Measurements from ENCODE around the gene ANXA9. TPM values are rescaled to one million over a fixed set of nuclear protein-coding genes. Genes with fewer than 3 reads are reported as not detected.

ANXA9 gene
- total RNA-seq, 2 experiments from 2014 or later: not detected

DNA sequence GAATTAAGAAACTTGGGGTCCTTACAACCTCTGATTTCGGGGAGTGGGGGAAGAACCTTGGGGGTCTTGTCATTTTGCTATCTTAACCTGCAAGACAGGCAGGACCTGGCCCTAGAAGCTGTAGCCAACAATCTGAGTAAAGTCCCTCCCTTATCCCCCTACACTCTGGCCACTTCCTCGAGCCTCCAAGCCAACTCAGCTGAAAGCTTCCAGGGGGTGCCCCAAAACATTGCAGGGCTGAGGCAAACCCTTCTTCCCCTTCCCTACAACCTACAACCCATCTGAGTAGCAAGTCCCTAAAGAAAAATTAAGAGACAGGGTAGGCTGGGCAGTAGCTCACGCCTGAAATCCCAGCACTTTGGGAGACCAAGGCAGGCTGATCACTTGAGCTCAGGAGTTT, 12.5 kb upstream of the ANXA9 start:
- H3K9me3 Mint-ChIP-seq: no peaks in the 10 kb centered on the region
- H3K27ac Mint-ChIP-seq: no peak overlapping the region
- peaks cover 23% of the 10 kb centered on the region for H3K36me3 Mint-ChIP-seq
- H3K4me3 Mint-ChIP-seq: no peak overlapping the region
- peaks cover 39% of the 10 kb centered on the region for H3K4me1 Mint-ChIP-seq
- no peaks in the 10 kb centered on the region for H3K27me3 Mint-ChIP-seq
- no peak for DNase-seq
- POLR2A ChIA-PET: interaction anchor here (0.5 to 1.7 kb wide), 3 partner anchors 12 to 25 kb away, joined by 3 to 6 read pairs (median 5); no protein-coding TSS in a partner anchor
- no peak for ATAC-seq (ENCODE audit: low read depth)

GRCh38 chr1:150970808-150971582, 11.1 kb upstream of the ANXA9 start:
- peaks cover 19% of the 10 kb centered on the region for H3K36me3 Mint-ChIP-seq
- ATAC-seq (ENCODE audit: low read depth) (no peak), DNase-seq (no peak)
- H3K9me3 Mint-ChIP-seq: no peaks in the 10 kb centered on the region
- H3K27ac Mint-ChIP-seq: peak overlapping the region; percentile 76
- POLR2A ChIA-PET: interaction anchor here (0.5 kb wide), 1 partner anchor 46 kb away, joined by 3 read pairs; no protein-coding TSS in a partner anchor
- H3K27me3 Mint-ChIP-seq: peaks cover 2% of the 10 kb centered on the region
- H3K4me1 Mint-ChIP-seq: peaks cover 42% of the 10 kb centered on the region
- H3K4me3 Mint-ChIP-seq: peak overlapping the region; percentile 9

DNA sequence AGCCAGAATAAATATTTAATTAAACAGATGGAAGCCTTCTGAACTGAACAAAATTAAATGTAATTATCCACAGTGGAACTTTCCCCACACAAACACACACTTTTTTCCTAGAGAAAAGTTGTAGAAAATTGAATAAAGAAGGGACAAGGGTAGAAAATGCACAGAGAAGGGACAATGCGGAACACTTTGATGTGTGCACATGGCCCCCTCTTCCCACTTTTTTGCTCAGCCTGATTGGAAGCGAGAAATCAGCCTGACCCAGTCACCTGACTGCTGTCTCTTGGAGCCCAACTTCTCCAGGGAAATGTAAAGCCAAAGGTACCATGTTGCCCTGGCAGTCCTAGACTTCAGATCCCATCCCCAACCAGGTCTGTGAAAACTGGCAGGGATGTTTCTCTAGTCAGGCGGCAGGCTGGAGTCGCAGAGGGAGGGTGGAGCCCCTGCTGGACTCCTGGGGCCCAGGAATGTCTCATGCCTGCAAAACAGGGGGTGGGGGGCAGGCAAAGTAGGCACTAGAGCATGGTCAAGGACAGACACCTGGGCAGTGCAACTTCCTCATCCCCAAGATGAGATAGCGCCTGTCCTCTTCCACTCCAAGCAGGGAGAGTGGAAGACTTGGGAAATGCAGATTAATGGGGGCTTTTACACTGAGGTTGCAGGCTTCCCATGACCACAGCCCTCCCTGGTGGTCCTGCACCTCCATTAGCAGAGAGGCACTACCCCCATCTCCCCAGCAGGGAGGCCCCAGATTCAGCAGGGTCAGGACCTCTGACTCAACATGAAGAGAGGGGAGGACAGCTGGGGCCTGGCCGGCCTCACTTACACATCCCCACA, 10.3 kb upstream of the ANXA9 start:
- H3K9me3 Mint-ChIP-seq: no peaks in the 10 kb centered on the region
- POLR2A ChIA-PET: no interaction called here
- H3K27me3 Mint-ChIP-seq: peaks cover 2% of the 10 kb centered on the region
- H3K4me3 Mint-ChIP-seq: peak overlapping the region; percentile 90
- peaks cover 11% of the 10 kb centered on the region for H3K36me3 Mint-ChIP-seq
- peak overlapping the region; percentile 76 for H3K27ac Mint-ChIP-seq
- DNase-seq (no peak), ATAC-seq (ENCODE audit: low read depth) (no peak)
- H3K4me1 Mint-ChIP-seq: peaks cover 46% of the 10 kb centered on the region

DNA sequence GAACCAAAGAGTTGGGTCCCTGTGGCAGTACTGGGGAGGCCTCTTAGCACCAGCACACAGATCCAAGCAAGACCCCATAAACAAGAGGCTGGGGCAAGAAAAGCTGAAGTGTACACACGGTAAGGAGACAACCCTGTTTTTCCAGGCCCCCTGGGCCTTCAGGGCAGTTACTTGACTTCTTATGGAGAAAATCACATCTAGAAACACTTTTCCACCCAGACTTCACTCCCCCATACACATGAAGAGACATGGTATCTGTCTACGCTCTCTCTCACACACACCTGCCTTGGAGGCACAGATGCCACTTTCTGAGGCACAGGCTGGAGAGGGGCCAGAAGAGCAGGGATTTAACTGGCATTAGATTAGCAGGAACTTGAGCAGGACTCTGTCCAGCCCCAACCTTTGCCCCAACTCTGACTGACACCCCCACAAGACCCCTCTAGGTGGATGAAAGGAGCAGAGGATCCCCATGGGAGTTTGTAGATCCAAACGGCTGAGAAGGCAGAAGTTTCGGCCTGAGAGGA, 9.6 kb upstream of the ANXA9 start:
- Mint-ChIP-seq H3K27me3 (peaks cover 2% of the 10 kb centered on the region), H3K9me3 (no peaks in the 10 kb centered on the region), H3K4me3 (peak overlapping the region; percentile 90), H3K27ac (peak overlapping the region; percentile 82), H3K4me1 (peaks cover 53% of the 10 kb centered on the region), H3K36me3 (peaks cover 11% of the 10 kb centered on the region)
- no peak for ATAC-seq (ENCODE audit: low read depth)
- POLR2A ChIA-PET: no interaction called here
- DNase-seq: no peak

DNA sequence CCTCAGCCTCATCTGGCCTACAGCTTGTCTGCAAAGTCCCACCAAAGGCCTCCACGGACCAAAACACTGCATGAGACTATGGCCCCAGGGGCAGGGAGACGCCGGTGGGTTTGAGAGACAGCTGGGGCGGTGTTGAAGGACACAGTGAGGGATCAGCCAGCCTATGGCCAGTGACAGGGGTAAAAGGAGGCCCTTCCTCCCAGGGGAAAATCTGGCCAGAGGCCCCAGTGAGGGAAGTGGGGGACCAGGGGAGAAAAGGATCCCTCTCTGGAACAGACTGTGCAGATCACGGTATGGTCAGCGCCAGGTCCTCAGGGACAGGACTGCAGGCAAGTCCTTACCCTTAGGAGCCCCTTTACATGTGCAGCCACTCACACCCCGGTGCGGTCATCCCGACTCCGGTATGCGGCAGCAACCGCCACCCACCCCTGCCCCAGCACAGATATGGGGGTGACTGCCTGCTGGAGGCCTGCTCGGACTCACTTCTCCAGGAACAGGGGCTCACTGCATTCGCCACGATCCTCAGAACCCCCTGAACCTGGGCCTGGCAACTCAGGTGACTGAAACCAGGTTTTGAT, 8.7 kb upstream of the ANXA9 start:
- Mint-ChIP-seq H3K4me3 (peak overlapping the region; percentile 90), H3K36me3 (peaks cover 4% of the 10 kb centered on the region), H3K27ac (peak overlapping the region; percentile 82), H3K4me1 (peaks cover 54% of the 10 kb centered on the region), H3K9me3 (no peaks in the 10 kb centered on the region), H3K27me3 (peaks cover 2% of the 10 kb centered on the region)
- no peak for DNase-seq
- POLR2A ChIA-PET: interaction anchor here (0.5 to 2.0 kb wide), 13 partner anchors 14 to 881 kb away, joined by 3 to 9 read pairs (median 4); partner anchors contain the start of genes ARNT, CTSS, ENSA and GOLPH3L
- peak; percentile 3 for ATAC-seq (ENCODE audit: low read depth)

- Mint-ChIP-seq H3K9me3 (no peaks in the 10 kb centered on the region), H3K27me3 (peaks cover 2% of the 10 kb centered on the region), H3K4me1 (peaks cover 53% of the 10 kb centered on the region), H3K27ac (peak overlapping the region; percentile 82), H3K36me3 (no peaks in the 10 kb centered on the region), H3K4me3 (peak overlapping the region; percentile 90)
- POLR2A ChIA-PET: interaction anchor here (0.5 to 2.0 kb wide), 13 partner anchors 15 to 882 kb away, joined by 3 to 9 read pairs (median 4); partner anchors contain the start of genes ARNT, CTSS, ENSA and GOLPH3L
- DNase-seq (peak; percentile 69), ATAC-seq (ENCODE audit: low read depth) (peak; percentile 26)
These were observed 8.1 kb upstream of the ANXA9 start for GRCh38 chr1:150973836-150974579.

- H3K27ac Mint-ChIP-seq: peak within 1 kb of the TSS; percentile 86
- H3K27me3 Mint-ChIP-seq: peaks cover 2% of the 10 kb centered on the region
- POLR2A ChIA-PET: interaction anchor here (0.6 to 2.0 kb wide), 8 partner anchors 15 to 1088 kb away, joined by 3 to 9 read pairs (median 4); partner anchors contain the start of genes ENSA, MINDY1 and SETDB1
- DNase-seq (peak; percentile 85), ATAC-seq (ENCODE audit: low read depth) (peak; percentile 68)
- peaks cover 53% of the 10 kb centered on the region for H3K4me1 Mint-ChIP-seq
- H3K4me3 Mint-ChIP-seq: peak within 1 kb of the TSS; percentile 90
- H3K9me3 Mint-ChIP-seq: no peaks in the 10 kb centered on the region
- H3K36me3 Mint-ChIP-seq: no peaks in the 10 kb centered on the region
These were observed 7.3 kb upstream of the ANXA9 start, which contains the start of gene CERS2 for GRCh38 chr1:150974580-150975478. TSS of gene CERS2 (minus strand) at chr1:150974835. CDS start at chr1:150969090, 5,745 bp downstream.

- H3K36me3 Mint-ChIP-seq: no peaks in the 10 kb centered on the region
- H3K9me3 Mint-ChIP-seq: no peaks in the 10 kb centered on the region
- H3K27ac Mint-ChIP-seq: peak overlapping the region; percentile 49
- peaks cover 40% of the 10 kb centered on the region for H3K4me1 Mint-ChIP-seq
- peak overlapping the region; percentile 71 for H3K4me3 Mint-ChIP-seq
- no peak for DNase-seq
- no peak for ATAC-seq (ENCODE audit: low read depth)
- POLR2A ChIA-PET: interaction anchor here (0.7 to 1.2 kb wide), 4 partner anchors 30 to 180 kb away, joined by 3 to 4 read pairs (median 4); partner anchors contain the start of genes MINDY1 and TNFAIP8L2
- H3K27me3 Mint-ChIP-seq: peaks cover 2% of the 10 kb centered on the region
These were observed 5.7 kb upstream of the ANXA9 start for GRCh38 chr1:150976401-150976821.

- POLR2A ChIA-PET: interaction anchor here (0.7 to 1.7 kb wide), 5 partner anchors 9 to 180 kb away, joined by 3 to 4 read pairs (median 4); partner anchors contain the start of genes MINDY1 and TNFAIP8L2
These were observed 5.0 kb upstream of the ANXA9 start for GRCh38 chr1:150976879-150977694.

DNA sequence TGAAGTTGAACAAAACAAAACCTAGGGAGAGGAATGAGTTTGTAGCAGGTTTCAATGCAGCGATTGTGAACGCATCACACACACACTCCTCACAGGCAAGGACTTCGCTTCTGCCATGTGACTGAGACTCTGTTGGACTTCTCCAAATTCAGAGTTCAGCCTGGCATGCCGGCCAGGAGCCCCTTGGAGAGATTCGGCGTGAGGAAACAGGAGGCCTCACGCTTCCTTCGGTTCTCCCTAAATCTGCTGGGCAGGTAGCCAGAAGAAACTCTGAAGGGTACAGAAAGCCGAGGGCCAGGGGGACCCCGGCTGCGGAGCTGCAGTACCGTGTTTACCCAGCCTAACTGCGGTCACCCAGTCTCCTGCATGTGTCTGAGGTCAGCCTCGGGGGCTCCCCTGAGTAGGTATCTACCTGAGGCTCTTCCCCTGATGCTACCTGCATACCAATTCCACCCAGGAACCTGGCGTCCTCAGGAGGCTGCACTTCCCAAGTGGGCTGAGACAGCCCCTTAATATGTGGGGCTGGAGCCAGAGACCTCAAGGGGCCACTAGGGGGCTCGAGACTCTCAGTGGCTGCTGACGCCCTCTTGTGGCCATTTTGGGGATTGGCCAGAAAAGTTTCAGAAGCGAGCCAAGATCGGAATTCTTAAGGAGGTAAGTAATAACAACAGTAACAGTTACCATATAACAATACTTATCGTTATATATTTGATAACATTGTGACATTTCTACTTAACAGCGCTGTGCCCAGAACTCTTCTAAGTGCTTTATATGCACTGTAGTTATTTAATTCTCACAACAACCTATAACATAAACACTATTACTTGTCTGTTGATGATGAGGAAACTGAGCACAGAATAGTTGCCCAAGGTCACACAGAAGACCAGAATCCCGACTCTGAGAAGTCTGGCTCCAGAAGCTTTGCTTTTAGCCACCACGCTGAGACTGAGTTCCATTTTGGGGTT, 2.7 kb upstream of the ANXA9 start:
- DNase-seq (peak; percentile 83), ATAC-seq (ENCODE audit: low read depth) (peak; percentile 57)
- H3K4me3 Mint-ChIP-seq: peak overlapping the region; percentile 71
- no peaks in the 10 kb centered on the region for H3K9me3 Mint-ChIP-seq
- peaks cover 2% of the 10 kb centered on the region for H3K27me3 Mint-ChIP-seq
- peaks cover 21% of the 10 kb centered on the region for H3K4me1 Mint-ChIP-seq
- H3K36me3 Mint-ChIP-seq: no peaks in the 10 kb centered on the region
- H3K27ac Mint-ChIP-seq: peak overlapping the region; percentile 78
- POLR2A ChIA-PET: interaction anchor here (0.6 to 1.7 kb wide), 3 partner anchors 11 to 51 kb away, joined by 3 to 4 read pairs (median 4); partner anchors contain the start of gene PRUNE1

More at GRCh38 chr1:150976879-150977694, 5.0 kb upstream of the ANXA9 start:
- H3K9me3 Mint-ChIP-seq: no peaks in the 10 kb centered on the region
- ATAC-seq (ENCODE audit: low read depth) (no peak), DNase-seq (peak; percentile 58)
- no peaks in the 10 kb centered on the region for H3K36me3 Mint-ChIP-seq
- peak overlapping the region; percentile 71 for H3K4me3 Mint-ChIP-seq
- H3K27ac Mint-ChIP-seq: peak overlapping the region; percentile 49
- H3K27me3 Mint-ChIP-seq: peaks cover 2% of the 10 kb centered on the region
- H3K4me1 Mint-ChIP-seq: peaks cover 33% of the 10 kb centered on the region

Measured in activated naive CD8-positive, alpha-beta T cell treated with anti-CD3 and anti-CD28 coated beads, Interleukin-2, amount 10 ng/mL, durations not matched to agents 7 days and 5 days (primary cell).